Mucosa of stomach (tissue), 1 donor: ENCODE data around the gene PITPNM3.
"Not testable (repeated sequence)": the region's sequence is repeated elsewhere in the genome, so short reads cannot be mapped to it uniquely, and the experiment has no call there.

Source experiments
- H3K27me3 ChIP-seq: one replicate; pipeline ENCODE4 v1.7.0; 2013; ENCODE audit warnings: mild to moderate bottlenecking, low read length; ENCODE audit not compliant: control insufficient read depth, insufficient read depth
- H3K36me3 ChIP-seq: one replicate; pipeline ENCODE4 v1.7.0; 2013; ENCODE audit warnings: low read length; ENCODE audit not compliant: control insufficient read depth, insufficient read depth
- H3K4me1 ChIP-seq: one replicate; pipeline ENCODE4 v1.7.0; 2013; ENCODE audit warnings: mild to moderate bottlenecking, low read length; ENCODE audit not compliant: control insufficient read depth, insufficient read depth
- H3K4me3 ChIP-seq: one replicate; pipeline ENCODE4 v1.7.0; 2013; ENCODE audit warnings: low read length
- H3K9ac ChIP-seq: one replicate; pipeline ENCODE4 v1.7.0; 2013; ENCODE audit warnings: mild to moderate bottlenecking, low read length, moderate library complexity
- H3K9me3 ChIP-seq: one replicate; pipeline ENCODE4 v1.7.0; 2013; ENCODE audit warnings: mild to moderate bottlenecking, low read length, moderate library complexity; ENCODE audit not compliant: control insufficient read depth
- donor health status: Pancreatic carcinoma.

PITPNM3 gene

GRCh38 chr17:6573495-6573894 is 17.1 kb upstream of the PITPNM3 start:
- H3K9ac ChIP-seq, H3K27me3 ChIP-seq, H3K9me3 ChIP-seq, H3K4me3 ChIP-seq, H3K36me3 ChIP-seq: not testable (repeated sequence)
- peaks cover 11% of the 10 kb centered on the region for H3K4me1 ChIP-seq

- Histone ChIP-seq H3K36me3 (no peaks in the 10 kb centered on the region), H3K4me3 (no peak overlapping the region), H3K9me3 (no peaks in the 10 kb centered on the region), H3K27me3 (no peaks in the 10 kb centered on the region), H3K4me1 (peaks cover 11% of the 10 kb centered on the region), H3K9ac (no peak overlapping the region)
Measured at GRCh38 chr17:6572972-6573370, 16.6 kb upstream of the PITPNM3 start.

- H3K27me3 ChIP-seq, result no peaks in the 10 kb centered on the region
- no peak overlapping the region for H3K9ac ChIP-seq
- H3K4me1 ChIP-seq, result peaks cover 11% of the 10 kb centered on the region
- no peaks in the 10 kb centered on the region for H3K9me3 ChIP-seq
- no peaks in the 10 kb centered on the region for H3K36me3 ChIP-seq
- no peak overlapping the region for H3K4me3 ChIP-seq
Measured at GRCh38 chr17:6571452-6571781, 15.1 kb upstream of the PITPNM3 start.

- Histone ChIP-seq H3K27me3 (no peaks in the 10 kb centered on the region), H3K4me1 (peaks cover 11% of the 10 kb centered on the region), H3K9ac (no peak overlapping the region), H3K36me3 (no peaks in the 10 kb centered on the region), H3K4me3 (no peak overlapping the region), H3K9me3 (no peaks in the 10 kb centered on the region)
Measured at GRCh38 chr17:6570731-6571451, 14.5 kb upstream of the PITPNM3 start.

- Histone ChIP-seq H3K4me3 (no peak overlapping the region), H3K9ac (no peak overlapping the region), H3K36me3 (no peaks in the 10 kb centered on the region), H3K9me3 (no peaks in the 10 kb centered on the region), H3K27me3 (no peaks in the 10 kb centered on the region), H3K4me1 (no peaks in the 10 kb centered on the region)
Measured at GRCh38 chr17:6569370-6570285, 13.3 kb upstream of the PITPNM3 start.

- Histone ChIP-seq H3K9ac (no peak overlapping the region), H3K4me1 (no peaks in the 10 kb centered on the region), H3K36me3 (no peaks in the 10 kb centered on the region), H3K27me3 (no peaks in the 10 kb centered on the region), H3K9me3 (no peaks in the 10 kb centered on the region), H3K4me3 (no peak overlapping the region)
Measured at GRCh38 chr17:6568184-6568758, 11.9 kb upstream of the PITPNM3 start.

- Histone ChIP-seq H3K27me3 (no peaks in the 10 kb centered on the region), H3K4me3 (no peak overlapping the region), H3K36me3 (no peaks in the 10 kb centered on the region), H3K9me3 (no peaks in the 10 kb centered on the region), H3K9ac (no peak overlapping the region), H3K4me1 (no peaks in the 10 kb centered on the region)
Measured at GRCh38 chr17:6567528-6568183, 11.3 kb upstream of the PITPNM3 start.

- H3K4me1 ChIP-seq, result peaks cover 5% of the 10 kb centered on the region
- H3K36me3 ChIP-seq, result no peaks in the 10 kb centered on the region
- H3K27me3 ChIP-seq, result no peaks in the 10 kb centered on the region
- no peaks in the 10 kb centered on the region for H3K9me3 ChIP-seq
- no peak overlapping the region for H3K4me3 ChIP-seq
- H3K9ac ChIP-seq, result no peak overlapping the region
Measured at GRCh38 chr17:6561446-6561845, 5.1 kb upstream of the PITPNM3 start.

- H3K4me1 ChIP-seq, result peaks cover 10% of the 10 kb centered on the region
- no peak overlapping the region for H3K4me3 ChIP-seq
- no peaks in the 10 kb centered on the region for H3K9me3 ChIP-seq
- no peaks in the 10 kb centered on the region for H3K27me3 ChIP-seq
- no peak overlapping the region for H3K9ac ChIP-seq
- H3K36me3 ChIP-seq, result no peaks in the 10 kb centered on the region
Measured at GRCh38 chr17:6560496-6560895, 4.1 kb upstream of the PITPNM3 start.

GRCh38 chr17:6559753-6560215 is 3.4 kb upstream of the PITPNM3 start:
- H3K4me3 ChIP-seq, result no peak overlapping the region
- H3K27me3 ChIP-seq, result peaks cover 5% of the 10 kb centered on the region
- no peak overlapping the region for H3K9ac ChIP-seq
- peaks cover 16% of the 10 kb centered on the region for H3K4me1 ChIP-seq
- no peaks in the 10 kb centered on the region for H3K36me3 ChIP-seq
- no peaks in the 10 kb centered on the region for H3K9me3 ChIP-seq

- Histone ChIP-seq H3K27me3 (peaks cover 11% of the 10 kb centered on the region), H3K9me3 (no peaks in the 10 kb centered on the region), H3K4me3 (no peak overlapping the region)
Measured at GRCh38 chr17:6558932-6559752, 2.8 kb upstream of the PITPNM3 start.

More at GRCh38 chr17:6558932-6559752, 2.8 kb upstream of the PITPNM3 start:
- Histone ChIP-seq H3K9ac (no peak overlapping the region), H3K36me3 (no peaks in the 10 kb centered on the region), H3K4me1 (peaks cover 21% of the 10 kb centered on the region)
